BLaER1 (cell line): ENCODE results near the gene RPUSD1.

ENCODE experiments used
- H3K27ac ChIP-seq: shearing (Covaris generic); formaldehyde crosslinking; 2 replicates; pipeline ENCODE4 v1.8.1; 2022
- H3K27me3 ChIP-seq: shearing (Covaris generic); formaldehyde crosslinking; 2 replicates; pipeline ENCODE4 v1.8.1; 2022
- H3K36me3 ChIP-seq: shearing (Covaris generic); formaldehyde crosslinking; 2 replicates; pipeline ENCODE4 v1.8.1; 2022
- H3K4me1 ChIP-seq: shearing (Covaris generic); formaldehyde crosslinking; 2 replicates; pipeline ENCODE4 v1.8.1; 2022
- H3K4me2 ChIP-seq: shearing (Covaris generic); formaldehyde crosslinking; 2 replicates; pipeline ENCODE4 v1.8.1; 2022
- H3K4me3 ChIP-seq: shearing (Covaris generic); formaldehyde crosslinking; 2 replicates; pipeline ENCODE4 v1.8.1; 2022
- H3K9ac ChIP-seq: shearing (Covaris generic); formaldehyde crosslinking; 2 replicates; pipeline ENCODE4 v1.8.1; 2022
- H3K9me3 ChIP-seq: shearing (Covaris generic); formaldehyde crosslinking; 2 replicates; pipeline ENCODE4 v1.8.1; 2022
- H4K20me1 ChIP-seq: shearing (Covaris generic); formaldehyde crosslinking; 2 replicates; pipeline ENCODE4 v1.8.1; 2022
- Cebpa-rat ChIP-seq: shearing (Covaris generic); IDR thresholded peaks from 2 replicates; pipeline ENCODE4 v1.8.1; 2022

The RPUSD1 gene

DNA sequence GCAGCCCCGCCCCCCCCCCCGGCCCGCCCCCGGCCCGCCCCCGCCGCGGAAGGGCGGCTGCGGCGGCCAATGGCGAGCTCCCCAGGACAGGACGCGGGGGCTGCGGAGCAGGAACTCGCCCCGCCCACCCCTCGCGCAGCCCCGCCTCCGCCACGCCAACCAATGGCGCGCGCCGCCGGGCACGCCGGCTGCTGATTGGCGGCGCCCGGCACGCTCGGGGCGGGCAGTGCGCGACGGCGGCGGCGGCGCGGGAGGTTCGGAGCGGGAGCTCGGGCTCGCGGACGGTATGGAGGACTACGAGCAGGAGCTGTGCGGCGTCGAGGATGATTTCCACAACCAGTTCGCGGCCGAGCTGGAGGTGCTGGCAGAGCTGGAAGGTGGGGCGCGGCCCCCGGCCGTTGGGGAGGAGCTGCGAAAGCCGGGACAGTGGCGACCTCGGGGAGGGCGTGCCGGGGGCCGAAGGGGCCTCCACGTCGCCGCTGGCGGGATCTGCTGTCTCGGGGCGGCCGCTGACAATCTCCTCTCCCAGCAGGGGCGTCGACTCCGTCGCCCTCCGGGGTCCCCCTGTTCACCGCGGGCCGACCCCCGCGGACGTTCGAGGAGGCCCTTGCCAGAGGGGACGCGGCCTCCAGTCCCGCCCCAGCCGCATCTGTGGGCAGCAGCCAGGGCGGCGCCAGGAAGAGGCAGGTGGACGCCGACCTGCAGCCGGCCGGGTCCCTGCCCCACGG, 382 bp upstream of the RPUSD1 start, which contains the start of gene CHTF18:
Gene CHTF18 (plus strand): TSS at position 222 of the 728 bp plus-strand sequence. CDS start 65 bp downstream, at position 287.
- H3K36me3 ChIP-seq, result peaks cover 74% of the 10 kb centered on the region
- H3K4me3 ChIP-seq, result peak within 1 kb of the TSS; percentile 96
- H3K9ac ChIP-seq, result peak within 1 kb of the TSS; percentile 94
- TF ChIP-seq Cebpa-rat, result no peak
- H3K4me2 ChIP-seq, result peak within 1 kb of the TSS; percentile 97
- H4K20me1 ChIP-seq, result peaks cover 71% of the 10 kb centered on the region
- no peaks in the 10 kb centered on the region for H3K27me3 ChIP-seq
- peaks cover 55% of the 10 kb centered on the region for H3K4me1 ChIP-seq
- H3K27ac ChIP-seq, result peak within 1 kb of the TSS; percentile 89
- no peaks in the 10 kb centered on the region for H3K9me3 ChIP-seq

DNA sequence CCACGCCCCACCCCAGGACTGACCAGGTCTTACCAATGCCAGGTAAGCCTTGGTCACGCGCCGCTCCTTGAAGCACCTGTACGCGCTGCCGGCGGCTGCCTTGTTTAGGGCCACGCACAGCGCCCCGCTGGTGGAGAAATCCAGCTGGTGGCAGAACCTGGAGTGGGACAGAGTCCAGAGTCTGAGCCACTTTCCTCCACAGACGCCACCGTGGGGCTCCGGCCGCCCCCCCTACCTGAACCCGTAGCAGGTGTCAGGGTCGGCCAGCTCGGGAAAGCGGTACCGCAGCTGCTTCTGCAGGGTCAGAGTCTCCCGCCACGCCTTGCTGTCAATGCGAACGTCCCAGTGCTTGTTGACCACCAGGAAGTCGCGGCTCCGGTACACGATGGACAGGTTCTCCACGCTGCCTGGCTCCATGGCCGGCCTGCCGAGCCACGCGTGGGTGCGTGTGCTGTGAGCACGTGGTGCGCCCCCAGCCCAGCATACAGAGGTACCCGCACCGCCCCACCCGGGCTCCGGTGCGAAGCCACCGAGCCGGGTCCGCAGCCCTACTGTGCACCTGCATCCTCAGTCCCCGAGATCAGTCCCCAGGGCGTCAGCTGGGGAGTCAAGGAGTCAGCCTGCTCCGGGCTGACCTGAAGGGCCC, 737 bp downstream of the RPUSD1 start:
- H3K9me3 ChIP-seq, result no peaks in the 10 kb centered on the region
- peak overlapping the region; percentile 89 for H3K27ac ChIP-seq
- no peaks in the 10 kb centered on the region for H3K27me3 ChIP-seq
- H3K4me1 ChIP-seq, result peaks cover 66% of the 10 kb centered on the region
- H3K36me3 ChIP-seq, result peaks cover 63% of the 10 kb centered on the region
- H3K4me3 ChIP-seq, result peak overlapping the region; percentile 96
- H3K4me2 ChIP-seq, result peak overlapping the region; percentile 95
- peaks cover 71% of the 10 kb centered on the region for H4K20me1 ChIP-seq
- no peak for TF ChIP-seq Cebpa-rat
- peak overlapping the region; percentile 94 for H3K9ac ChIP-seq

- Histone ChIP-seq H3K4me1 (peaks cover 70% of the 10 kb centered on the region), H3K27me3 (no peaks in the 10 kb centered on the region), H3K27ac (no peak overlapping the region), H3K4me3 (no peak overlapping the region), H4K20me1 (peaks cover 66% of the 10 kb centered on the region), H3K9ac (no peak overlapping the region), H3K9me3 (no peaks in the 10 kb centered on the region), H3K4me2 (peak overlapping the region; percentile 64), H3K36me3 (peaks cover 47% of the 10 kb centered on the region)
- TF ChIP-seq Cebpa-rat, result no peak
These were observed 2.3 kb downstream of the RPUSD1 start for GRCh38 chr16:785563-786535.

- no peak for TF ChIP-seq Cebpa-rat
- H3K27me3 ChIP-seq, result no peaks in the 10 kb centered on the region
- no peak overlapping the region for H3K27ac ChIP-seq
- no peaks in the 10 kb centered on the region for H3K9me3 ChIP-seq
- no peak overlapping the region for H3K4me2 ChIP-seq
- peaks cover 64% of the 10 kb centered on the region for H3K4me1 ChIP-seq
- H3K4me3 ChIP-seq, result no peak overlapping the region
- no peak overlapping the region for H3K9ac ChIP-seq
- H3K36me3 ChIP-seq, result peaks cover 32% of the 10 kb centered on the region
- H4K20me1 ChIP-seq, result peaks cover 52% of the 10 kb centered on the region
These were observed 3.8 kb downstream of the RPUSD1 start for GRCh38 chr16:784431-784830.

DNA sequence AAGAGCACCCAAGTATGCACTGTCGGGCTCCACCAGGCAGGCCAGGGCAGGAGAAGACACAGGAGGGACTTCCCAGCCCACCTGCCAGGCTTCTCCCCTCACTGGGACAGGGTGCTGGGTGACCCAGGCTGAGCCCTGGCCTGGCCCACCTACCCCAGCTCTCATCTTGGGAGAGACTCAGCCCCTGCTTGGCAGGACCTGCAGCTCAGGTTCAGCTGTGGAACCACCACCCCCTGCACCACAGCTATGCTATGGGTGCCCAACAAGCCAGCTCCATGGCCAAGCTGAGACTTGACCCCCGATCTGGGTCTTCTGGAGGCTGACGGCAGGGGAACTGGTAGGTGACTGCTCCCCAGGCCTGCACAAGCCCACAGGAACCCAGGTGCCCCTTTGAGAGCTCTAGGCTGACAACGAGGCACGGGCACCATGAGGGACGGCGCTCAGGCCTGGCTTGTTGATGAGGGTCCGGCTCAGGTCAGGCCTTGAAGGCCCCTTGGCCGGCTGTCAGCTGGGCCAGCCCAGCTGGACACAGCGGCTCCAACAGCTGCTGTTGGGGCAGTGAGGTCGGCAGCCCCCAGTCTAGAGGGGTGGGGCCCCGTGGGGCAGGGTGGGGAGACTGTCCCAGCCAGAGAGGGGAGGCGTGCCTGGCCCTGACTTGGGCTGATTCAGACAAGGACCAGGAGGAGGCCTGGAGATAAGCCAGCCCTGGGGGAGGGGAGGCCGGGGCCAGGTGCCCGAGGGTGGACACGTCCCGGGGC, 4.6 kb downstream of the RPUSD1 start:
- Histone ChIP-seq H3K4me2 (peak overlapping the region; percentile 79), H3K27ac (no peak overlapping the region), H3K36me3 (peaks cover 32% of the 10 kb centered on the region), H3K27me3 (no peaks in the 10 kb centered on the region), H3K4me1 (peaks cover 64% of the 10 kb centered on the region), H4K20me1 (peaks cover 43% of the 10 kb centered on the region), H3K9me3 (no peaks in the 10 kb centered on the region), H3K4me3 (no peak overlapping the region), H3K9ac (no peak overlapping the region)
- no peak for TF ChIP-seq Cebpa-rat

DNA sequence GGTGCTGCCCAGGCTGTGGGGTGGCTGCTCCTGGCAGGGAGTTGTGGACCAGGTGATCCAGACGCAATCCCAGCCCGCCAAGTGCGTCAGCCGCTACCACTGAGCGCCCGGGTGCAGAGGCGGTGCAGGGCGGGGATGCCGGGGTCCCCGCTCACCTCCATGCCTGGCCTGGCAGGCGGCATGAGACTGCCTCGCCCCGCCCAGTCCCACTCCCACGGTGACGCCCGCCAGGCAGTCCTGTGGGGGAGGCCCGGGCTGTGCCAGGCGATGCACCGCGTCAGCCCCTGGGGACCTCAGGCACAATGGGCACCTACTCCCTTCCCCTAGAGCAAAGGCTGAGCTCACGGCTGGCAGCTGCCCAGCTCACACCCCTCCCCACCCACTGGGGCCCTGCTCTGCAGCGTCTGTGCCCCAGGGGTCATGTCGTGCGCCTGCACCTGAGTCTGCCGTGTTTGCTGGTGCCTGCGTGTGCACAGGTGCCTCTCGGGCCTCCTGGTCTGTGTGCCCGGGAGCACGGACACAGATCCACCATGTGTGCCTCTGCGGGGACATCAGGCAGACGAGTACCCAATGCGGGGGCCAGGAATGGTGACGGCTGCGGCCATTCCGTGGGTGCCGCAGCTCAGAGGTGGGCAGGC, 5.3 kb downstream of the RPUSD1 start:
- Histone ChIP-seq H3K4me3 (no peak overlapping the region), H3K9ac (no peak overlapping the region), H3K4me2 (peak overlapping the region; percentile 79), H3K27ac (no peak overlapping the region), H3K4me1 (peaks cover 71% of the 10 kb centered on the region), H3K27me3 (no peaks in the 10 kb centered on the region), H3K36me3 (peaks cover 32% of the 10 kb centered on the region), H3K9me3 (no peaks in the 10 kb centered on the region), H4K20me1 (peaks cover 41% of the 10 kb centered on the region)
- TF ChIP-seq Cebpa-rat, result no peak

DNA sequence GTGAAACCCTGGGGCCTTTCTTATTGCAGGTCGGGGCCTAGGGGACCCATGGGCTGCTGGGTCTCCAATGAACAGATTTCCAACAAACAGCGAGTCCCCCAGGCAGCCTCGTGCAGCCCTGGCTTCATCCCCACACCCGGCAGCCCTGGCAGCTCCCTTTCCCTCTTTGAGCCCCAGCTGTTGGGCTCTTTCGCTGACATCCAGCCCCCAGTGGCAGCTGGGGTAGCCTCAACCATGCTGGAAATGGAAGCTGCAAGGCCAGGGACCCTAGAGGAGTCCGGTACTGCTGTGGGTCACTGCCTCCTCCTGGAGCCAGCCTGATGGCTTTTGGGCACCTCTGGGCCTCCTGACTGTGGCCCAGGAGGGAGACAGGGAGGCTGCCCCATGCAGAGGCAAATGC, 5.9 kb downstream of the RPUSD1 start:
- peaks cover 35% of the 10 kb centered on the region for H4K20me1 ChIP-seq
- H3K27me3 ChIP-seq, result no peaks in the 10 kb centered on the region
- peaks cover 72% of the 10 kb centered on the region for H3K4me1 ChIP-seq
- no peak overlapping the region for H3K27ac ChIP-seq
- peaks cover 31% of the 10 kb centered on the region for H3K36me3 ChIP-seq
- no peaks in the 10 kb centered on the region for H3K9me3 ChIP-seq
- peak overlapping the region; percentile 79 for H3K4me2 ChIP-seq
- no peak for TF ChIP-seq Cebpa-rat
- no peak overlapping the region for H3K4me3 ChIP-seq
- H3K9ac ChIP-seq, result peak overlapping the region; percentile 10; the same call in 1 of the 2 replicates

DNA sequence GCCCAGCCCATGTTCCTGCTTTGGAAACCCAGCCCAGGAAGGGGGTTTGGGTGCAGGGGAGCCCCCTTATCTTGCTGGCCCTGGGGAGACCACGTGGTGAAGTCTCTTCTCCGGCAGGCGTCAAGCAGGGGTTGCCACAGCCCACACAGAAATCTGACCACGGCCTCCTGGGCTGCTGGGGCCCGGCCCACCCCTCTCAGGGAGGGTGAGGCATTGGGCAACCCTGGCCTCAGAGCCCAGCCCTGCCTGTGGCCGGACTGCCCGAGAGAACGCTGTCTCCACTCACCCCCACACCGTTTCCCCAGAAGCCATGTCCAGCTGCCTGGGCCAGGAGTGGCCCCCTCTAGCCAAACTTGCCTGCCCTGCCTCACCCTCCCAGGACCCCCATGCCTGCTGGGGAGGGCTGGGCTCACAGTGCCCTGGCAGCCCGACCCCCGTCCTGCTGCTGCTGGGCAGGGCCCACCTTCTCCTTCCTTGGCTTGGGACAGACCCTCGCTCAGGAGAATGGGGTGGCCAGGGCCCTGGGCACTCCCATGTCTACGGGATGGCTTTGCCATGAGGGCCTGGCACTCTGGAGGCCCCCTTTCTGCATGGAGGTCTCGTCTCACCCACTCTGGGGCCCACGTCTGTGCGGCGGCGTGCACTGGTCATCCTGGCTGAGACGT, 6.7 kb downstream of the RPUSD1 start:
- no peak for TF ChIP-seq Cebpa-rat
- Histone ChIP-seq H3K4me3 (no peak overlapping the region), H3K4me2 (no peak overlapping the region)

More for the DNA sequence above, 6.7 kb downstream of the RPUSD1 start:
- Histone ChIP-seq H3K27ac (no peak overlapping the region), H3K9me3 (no peaks in the 10 kb centered on the region), H3K4me1 (peaks cover 73% of the 10 kb centered on the region), H3K36me3 (peaks cover 23% of the 10 kb centered on the region), H3K9ac (no peak overlapping the region), H3K27me3 (no peaks in the 10 kb centered on the region), H4K20me1 (peaks cover 27% of the 10 kb centered on the region)
